Cortex of kidney (tissue), 1 donor: ENCODE measurements around the gene SPTLC2.
"Not testable (repeated sequence)": the region's sequence is repeated elsewhere in the genome, so short reads cannot be mapped to it uniquely, and the experiment has no call there.

Experiments
- DNase-seq: peaks from one replicate; lab custom pipeline; 2025; lab: John Stamatoyannopoulos, UW

SPTLC2 gene

DNA sequence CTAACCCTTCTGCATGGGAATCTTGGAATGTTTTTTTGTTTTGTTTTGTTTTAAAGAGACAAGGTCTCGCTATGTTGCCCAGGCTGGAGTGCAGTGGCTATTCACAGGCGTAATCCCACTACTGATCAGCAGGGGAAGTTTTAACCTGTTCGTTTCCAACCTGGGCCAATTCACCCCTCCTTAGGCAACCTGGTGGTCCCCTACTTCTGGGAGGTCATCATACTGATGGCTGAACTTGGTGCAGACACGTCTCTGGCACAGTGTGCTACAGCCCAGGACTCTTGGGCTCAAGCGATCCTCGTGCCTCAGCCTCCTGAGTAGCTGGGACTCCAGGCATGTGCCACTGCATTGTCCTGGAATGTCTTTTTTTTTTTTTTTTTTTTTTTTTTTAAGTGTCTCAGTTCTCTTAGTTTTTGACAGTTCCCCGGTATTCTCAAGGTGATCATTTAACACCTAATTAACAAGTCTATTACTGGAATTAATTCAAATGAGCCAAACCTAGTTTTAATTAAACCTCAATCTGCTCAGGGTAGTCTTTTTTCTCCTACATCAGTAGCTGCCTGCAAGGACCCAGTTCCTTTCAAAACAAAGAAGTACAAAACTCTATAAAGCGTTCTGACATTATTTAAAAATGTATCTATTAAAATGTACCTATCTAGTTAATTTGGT lies 68.8 kb downstream of the SPTLC2 start:
- no peak for DNase-seq

DNA sequence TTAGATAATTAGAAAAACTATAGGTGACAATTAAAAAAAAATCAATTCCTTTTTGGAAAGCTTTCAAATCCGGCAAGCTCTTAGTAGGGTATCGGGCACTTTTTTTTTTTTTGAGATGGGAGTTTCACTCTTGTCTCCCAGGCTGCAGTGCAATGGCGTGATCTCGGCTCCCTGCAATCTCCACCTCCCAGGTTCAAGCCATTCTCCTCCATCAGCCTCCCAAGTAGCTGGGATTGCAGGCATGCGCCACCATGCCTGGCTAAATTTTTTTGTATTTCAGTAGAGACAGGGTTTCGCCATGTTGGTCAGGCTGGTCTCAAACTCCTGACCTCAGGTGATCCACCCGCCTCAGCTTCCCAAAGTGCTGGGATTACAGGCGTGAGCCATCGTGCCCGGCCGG lies 71.3 kb downstream of the SPTLC2 start:
- DNase-seq, result not testable (repeated sequence)

DNA sequence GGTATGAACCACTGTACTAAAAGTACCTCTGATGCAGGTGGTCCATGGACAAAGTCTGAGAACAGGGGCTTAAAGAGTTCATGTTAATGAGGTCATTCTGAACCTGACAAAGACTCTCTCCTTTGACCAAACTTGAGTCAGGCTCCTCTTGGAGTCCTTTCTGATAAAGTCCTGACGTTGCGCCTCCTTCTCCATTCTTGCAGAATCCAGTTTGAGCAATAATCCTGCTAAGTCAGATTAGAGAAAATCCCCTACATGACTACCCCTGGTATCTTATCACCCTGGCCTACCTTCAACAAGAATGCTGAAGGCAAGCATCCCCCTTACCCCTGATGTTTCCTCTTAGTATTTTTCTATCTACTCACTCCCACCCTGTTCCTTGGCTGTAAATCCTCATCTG lies 71.9 kb downstream of the SPTLC2 start:
- DNase-seq, result no peak

DNA sequence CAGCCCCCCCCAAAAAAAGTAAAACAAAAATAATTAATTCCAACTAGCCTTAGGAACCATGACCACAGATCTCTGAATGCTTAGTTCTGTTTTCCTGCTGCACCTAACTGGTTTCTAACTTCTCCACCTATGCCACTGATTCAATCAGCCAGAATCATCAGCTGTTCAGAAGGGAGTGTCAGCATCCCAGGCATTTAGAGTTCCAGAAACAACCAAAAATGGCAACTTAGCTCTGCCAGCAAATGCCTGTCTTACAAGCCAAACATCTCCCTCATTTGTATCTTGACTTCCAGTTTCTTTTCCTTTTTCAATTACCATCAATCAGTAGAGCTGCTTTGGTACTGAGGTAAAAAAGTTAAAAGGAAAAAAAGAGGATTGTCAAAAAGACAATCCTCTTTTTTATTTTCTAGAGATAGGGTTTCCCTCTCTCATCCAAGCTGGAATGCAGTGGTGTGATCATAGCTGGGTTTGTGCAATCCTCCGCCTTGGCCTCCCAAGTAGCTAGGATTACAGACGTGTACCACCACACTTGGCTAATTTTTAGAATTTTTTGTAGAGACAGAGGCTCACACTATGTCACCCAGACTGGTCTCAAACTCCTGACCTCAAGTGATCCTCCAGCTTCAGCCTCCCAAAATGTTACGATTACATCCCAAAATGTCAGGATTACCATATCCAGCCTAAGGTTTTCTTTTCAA lies 72.7 kb downstream of the SPTLC2 start:
- no peak for DNase-seq

DNA sequence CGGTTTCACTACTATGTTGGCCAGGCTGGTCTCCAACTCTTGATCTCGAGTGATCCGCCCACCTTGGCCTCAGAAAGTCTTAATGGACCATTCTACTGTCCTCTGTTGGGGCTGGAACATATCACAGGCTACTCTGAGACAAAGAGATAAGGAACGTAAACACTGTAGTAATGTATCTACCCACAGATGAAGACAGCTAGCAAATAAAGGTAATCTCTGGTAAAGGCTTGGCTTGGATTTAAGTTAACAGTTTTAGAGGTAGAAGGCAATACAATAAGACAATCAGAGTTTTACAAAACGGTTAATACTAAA lies 73.2 kb downstream of the SPTLC2 start:
- DNase-seq, result no peak

DNA sequence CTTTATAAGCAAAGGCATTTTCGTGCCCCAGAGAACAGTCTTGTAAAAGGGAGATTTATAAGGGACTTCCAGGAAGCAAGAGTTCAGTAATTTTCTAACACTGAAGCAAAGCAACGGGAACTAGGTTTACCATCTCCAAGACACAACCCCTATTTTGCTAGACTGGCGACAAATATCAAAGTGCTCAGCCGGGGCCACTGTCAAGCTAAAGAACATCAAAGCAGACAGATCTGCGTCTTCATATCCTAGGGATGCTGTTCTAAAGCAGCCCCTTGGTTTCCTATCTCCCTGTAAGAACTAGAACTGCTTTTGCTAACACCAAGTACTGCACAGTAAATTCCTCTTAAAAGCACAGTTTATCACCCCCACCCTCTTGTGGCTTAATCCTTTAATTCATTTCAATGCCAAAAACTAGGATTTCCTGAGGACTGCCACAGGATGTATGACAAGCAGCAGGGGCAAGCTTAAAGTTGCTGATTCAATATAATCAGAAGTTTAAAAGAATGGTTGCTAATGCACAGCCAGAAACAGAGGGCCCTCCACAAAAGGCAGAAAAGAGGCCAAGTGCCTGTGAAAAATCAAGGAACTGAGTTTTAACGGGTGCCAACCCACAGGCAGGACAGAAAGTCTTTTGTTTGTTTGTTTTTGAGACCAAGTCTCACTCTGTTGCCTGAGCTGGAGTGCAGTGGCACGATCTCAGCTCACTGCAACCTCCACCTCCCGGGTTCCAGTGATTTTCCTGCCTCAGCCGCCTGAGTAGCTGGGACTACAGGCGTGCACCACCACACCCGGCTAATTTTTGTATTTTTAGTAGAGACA lies 73.8 kb downstream of the SPTLC2 start:
- no peak for DNase-seq

DNA sequence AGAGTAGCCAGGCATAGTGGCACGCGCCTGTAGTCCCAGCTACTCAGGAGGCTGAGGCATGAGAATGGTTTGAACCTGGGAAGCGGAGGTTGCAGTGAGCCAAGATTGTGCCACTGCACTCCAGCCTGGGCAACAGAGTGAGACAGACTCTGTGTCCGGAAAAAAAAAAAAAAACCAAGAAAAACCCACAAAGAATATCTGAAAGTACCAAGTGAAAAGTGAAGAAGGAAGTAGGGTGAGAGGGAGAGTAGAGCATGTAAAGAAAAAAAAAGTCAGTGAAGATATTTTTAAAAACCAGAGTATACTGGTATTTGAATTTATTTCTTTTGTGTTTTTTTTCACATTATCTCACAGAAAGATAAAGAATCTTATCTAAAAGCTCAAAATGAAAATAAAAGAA lies 74.5 kb downstream of the SPTLC2 start:
- no peak for DNase-seq

DNA sequence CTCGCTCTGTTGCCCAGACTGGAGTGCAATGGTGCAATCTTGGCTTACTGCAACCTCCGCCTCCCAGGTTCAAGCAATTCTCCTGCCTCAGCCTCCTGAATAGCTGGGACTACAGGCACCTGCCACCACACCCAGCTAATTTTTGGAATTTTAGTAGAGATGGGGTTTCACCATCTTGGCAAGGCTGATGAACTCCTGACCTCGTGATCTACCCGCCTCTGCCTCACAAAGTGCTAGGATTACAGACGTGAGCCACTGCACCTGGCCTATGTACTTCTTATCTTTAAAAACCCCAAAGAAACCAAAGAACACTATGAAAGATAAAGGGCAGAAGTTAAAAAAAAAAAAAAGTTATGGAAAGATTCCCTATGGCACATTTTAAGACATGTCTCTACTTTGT lies 79.5 kb downstream of the SPTLC2 start:
- not testable (repeated sequence) for DNase-seq

DNA sequence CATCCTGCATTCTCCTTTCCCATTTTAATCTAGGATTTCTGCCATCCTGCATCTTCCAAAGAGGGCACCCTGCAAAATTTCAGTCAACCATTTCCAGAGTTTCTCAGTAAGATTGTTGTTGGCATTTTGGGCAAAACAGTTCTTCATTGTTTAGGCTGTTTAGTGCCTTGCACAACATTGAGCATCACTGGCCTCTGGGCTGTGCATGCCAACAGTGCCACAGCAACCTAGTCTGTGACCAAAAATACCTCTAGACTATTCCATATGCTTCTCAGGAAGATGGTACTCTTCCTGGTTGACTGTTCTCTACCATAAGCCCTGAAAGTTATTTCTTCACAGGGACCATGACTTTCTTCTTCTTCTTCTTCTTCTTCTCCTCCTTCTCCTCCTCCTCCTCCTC lies 85.4 kb downstream of the SPTLC2 start:
- no peak for DNase-seq

DNA sequence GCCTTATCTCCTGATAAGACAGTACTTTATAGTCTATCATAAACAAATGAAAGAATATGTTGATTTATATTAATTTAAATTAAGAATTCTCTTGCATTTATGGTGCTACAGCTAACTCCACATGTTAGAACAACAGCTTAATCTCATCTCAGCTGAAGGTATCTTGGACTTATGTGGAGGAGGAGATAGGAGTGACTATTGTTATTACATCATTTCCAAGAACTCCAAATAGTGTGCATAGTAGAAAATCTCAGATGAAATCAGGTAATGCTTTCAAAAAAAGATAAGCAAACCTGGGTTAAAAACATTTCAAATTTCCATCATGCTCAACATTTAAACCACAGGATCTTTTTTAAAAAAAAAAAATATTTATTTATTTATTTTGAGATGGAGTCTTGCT lies 86.5 kb downstream of the SPTLC2 start:
- no peak for DNase-seq

DNA sequence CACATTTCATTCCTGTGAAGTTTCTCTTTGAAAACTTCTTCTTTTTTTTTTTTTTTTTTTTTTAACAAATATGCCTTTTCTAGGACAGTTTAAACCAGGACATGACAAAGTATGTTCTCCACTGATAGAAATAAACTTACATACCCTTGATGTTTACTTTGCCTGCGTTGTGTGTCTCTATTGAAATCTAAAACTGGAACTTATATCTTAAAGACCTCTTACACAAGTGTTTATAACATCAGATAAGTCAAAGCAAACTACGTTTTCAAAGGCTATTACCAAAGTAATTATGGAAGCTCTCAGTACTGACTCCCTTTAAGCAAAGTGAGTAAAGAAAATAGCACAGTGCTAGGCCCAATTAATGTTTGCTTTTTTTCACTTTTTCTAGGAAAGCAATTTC lies 87.2 kb downstream of the SPTLC2 start:
- no peak for DNase-seq

DNA sequence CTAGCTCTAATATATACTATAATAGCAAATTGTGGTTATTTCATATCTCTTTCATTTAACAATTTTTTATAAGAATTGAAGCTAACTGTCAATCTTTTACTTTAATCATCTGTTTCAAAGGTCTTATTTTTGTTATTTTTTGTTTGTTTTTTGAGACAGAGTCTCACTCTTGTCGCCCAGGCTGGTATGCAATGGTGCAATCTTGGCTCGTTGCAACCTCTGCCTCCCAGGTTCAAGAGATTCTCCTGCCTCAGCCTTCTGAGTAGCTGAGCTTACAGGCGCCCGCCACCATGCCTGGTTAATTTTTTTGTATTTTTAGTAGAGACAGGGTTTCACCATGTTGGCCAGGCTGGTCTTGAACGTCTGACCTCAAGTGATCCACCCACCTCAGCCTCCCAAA lies 87.7 kb downstream of the SPTLC2 start:
- DNase-seq, result not testable (repeated sequence)

DNA sequence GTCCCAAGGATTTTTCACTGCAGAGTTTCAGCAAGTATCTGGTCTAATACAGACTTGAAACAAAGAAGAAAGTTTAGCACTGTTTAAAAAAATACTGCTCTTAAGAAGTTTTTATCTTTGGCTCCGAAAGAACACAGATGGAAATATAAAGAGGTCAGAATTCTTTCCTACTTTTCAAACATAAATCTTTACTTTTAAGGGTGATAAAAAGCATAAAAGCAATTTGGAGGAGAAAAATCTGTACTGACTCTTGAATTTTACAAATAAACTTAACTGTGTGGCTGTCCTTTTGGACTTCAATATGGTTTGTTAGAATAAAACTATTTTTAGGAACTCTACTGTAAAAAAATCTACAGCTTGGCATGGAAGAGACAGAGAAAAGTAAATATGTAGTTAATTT lies 90.2 kb downstream of the SPTLC2 start:
- no peak for DNase-seq

DNA sequence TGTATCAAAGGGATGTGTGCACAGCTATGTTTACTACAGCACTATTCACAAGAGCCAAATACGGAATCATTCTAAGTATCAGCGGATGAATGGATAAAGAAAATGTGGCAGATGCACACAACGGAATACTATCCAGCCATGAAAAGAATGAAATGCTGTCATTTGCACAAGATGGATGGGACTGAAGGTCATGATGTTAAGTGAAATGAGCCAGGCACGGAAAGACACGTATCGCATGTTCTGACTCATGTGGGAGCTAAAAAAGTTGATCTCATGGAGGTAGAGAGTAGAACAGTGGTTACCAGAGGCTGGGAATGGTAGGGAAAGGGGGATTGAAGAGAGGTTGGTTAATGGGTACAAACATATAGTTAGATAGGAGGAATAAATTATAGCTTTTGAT lies 91.9 kb downstream of the SPTLC2 start:
- DNase-seq, result no peak

DNA sequence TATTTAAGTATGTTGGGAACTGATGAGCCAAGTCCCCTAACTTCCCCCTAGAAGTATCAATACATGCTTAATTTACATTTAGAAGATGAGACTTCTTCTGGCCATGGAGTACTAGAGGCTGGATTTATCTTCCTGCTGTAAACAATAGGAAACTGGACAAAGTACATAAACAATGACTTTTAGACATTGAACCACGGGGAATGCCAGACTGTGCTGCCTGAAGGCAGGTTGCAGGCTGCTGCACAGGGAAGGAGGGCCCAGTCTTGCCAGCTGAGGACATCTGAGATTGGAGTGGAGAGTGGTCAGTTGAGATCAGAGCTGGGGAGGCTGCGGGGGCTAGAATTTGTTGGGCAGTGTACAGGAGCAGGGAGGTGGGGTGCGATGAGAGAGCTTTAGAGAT lies 93.3 kb downstream of the SPTLC2 start:
- DNase-seq, result no peak

DNA sequence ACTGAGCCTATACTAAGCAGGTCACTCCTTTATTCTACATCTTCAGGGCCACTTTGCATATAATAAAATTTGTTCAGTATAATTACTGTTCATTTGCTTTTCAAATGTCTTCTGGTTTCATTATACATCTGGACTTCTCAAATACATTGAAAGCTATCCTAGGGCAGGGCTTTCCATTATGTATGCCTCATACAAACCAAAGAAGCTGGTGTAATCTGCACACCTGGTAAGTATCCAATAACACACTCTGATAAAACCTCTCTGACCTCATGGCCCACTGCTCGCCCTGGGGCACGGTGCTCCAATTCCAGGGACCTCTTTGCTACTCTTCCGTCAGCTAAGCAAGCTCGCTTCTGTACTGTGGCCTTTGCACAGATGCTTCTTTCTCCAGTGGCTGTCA lies 95.9 kb downstream of the SPTLC2 start:
- DNase-seq, result no peak

DNA sequence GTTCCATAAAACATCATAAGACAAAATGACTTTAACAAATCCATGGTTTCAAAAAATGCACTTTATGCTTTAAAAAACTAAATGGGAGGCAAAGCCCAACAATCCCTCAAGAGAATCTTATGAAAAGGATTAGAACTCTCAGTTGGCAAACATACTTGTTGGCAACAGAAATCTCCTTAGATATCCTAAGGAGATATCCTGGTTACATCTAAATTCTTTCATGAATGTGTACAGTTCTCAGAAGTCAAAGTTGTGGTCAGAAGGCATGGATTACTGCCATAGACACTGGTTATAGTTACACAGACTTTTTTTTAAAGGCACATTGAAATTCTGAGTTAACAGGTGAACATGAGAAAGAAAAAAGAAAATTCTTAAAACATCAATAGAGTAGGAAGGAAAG lies 100.3 kb downstream of the SPTLC2 start:
- no peak for DNase-seq

DNA sequence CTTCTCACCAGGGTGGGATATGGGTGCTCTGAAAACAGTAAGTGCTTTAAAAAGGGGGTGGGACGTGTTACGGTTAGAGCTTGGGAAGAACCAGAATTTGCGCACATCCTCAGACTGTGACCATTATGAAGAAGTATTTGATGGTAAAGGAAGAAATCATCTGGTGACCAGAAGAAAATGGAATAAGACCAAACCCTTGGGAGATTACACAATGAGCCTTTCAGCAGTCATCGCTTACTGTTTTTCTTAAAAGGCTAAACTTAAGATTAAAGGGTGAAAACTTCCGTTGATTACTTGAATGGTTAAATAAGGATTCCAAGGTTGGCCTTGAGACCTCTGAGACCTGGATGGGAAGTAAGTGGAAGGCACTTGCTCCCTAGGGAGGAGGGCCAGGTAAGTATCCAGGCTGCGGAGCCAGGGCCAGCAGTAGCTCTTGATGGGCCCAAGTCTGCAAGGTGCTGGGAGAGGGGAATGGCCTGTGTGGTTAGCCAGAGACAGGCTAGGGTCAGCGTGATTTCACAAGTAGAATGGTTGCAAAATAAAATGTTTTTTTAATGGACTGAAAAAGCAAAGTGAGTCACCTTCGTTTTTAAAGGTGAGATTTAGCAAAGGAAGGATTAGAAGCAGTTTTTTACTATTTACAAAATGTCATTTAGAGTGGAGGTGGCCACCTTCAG lies 104.8 kb downstream of the SPTLC2 start:
- no peak for DNase-seq

DNA sequence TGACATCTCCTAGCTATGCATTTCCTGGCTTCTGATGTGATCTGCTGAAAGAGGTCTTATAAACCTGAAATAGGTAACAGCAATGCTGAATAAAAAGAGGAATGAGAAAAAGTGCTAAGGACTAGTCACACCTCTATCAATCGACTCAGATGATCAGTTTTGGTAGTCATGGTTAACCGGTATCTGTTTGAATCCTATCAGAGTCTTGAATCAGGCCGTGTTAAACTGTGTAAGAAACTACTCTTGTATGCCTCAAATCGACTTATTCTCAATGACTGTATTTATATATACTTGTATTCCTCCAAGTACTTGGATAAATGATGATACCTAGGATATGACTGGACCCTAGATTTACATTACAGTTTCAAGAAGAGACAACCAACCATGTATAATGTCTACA lies 107.1 kb downstream of the SPTLC2 start:
- no peak for DNase-seq

DNA sequence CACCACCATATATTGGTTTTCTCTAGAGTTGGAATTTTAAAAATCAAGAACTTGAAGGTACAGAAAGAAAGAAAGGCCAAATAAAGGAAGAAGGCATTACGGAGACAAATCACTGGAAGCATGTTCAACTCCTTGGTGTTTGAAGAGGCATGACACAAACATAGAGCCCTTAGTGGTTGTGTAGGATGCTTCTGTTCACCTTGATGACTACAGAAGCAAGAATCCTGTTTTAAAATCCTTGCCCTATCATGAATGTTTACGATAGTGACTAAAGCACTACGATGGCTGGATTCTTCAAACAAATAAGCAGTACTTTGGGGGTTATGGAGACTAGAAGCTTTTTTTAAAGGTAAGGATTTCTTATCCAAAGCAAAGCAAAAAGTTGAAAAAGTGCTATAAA lies 107.6 kb downstream of the SPTLC2 start:
- no peak for DNase-seq

DNA sequence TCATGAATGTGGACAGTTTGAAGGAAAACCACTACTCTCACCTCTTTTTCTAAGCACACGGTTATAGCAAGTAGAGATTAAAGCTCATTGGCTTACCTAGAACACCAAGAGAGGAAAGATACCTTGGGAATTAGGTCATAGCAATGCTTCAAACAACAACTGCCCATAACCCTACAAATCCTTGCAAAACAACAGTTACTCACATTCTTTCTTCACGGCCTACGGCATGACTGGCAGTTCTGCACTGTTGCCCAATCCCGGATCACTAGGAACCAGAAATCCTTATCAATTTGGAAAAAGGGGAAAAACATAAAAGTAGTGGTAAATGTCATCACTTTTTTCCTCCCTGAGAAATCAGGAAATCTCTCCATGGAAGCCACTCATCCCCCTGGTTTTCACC lies 108.2 kb downstream of the SPTLC2 start:
- no peak for DNase-seq

DNA sequence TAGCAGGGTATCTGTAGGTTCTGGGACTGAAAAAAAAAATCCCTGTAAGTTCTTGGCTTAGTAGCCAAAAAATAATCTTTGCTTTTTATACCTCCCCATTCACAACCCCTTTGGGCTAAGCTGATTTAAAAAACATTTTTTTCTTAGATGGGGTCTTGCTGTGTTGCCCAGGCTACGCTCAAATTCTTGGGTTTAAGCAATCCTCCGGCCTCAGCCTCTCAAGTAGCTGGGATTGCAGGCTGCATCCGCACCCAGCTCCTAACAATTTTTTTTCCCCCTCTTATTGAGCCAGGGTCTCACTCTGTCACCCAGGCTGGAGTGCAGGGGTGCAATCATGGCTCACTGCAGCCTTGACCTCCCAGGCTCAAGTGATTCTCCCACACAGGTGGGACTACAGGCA lies 108.7 kb downstream of the SPTLC2 start:
- DNase-seq, result no peak

DNA sequence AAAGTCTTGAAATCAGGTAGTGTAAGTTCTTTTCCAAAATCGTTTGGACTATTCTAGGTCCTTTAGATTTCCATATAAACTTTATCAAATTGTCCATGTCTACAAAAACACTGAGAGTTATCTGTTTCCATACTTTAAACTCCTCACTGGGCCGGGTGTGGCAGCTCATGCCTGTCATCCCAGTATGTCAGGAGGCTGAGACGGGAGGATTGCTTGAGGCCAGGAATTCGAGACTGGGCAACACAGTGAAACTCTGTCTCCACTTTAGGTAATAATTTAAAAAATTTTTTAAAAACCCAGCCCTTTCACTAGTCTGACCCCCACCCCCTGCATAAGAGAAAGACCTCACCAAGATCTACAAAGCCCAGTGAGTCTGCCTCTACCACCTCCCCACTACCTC lies 111.4 kb downstream of the SPTLC2 start:
- no peak for DNase-seq
